Bronchial epithelial cell (primary cell): ENCODE data around the gene SPATA32. TPM values are rescaled to one million over a fixed set of nuclear protein-coding genes. Genes with fewer than 3 reads are reported as not detected.

ENCODE experiments used
- DNase-seq: peaks from one replicate; pipeline ENCODE4 v3.0.0-alpha.2; 2010; ENCODE audit warnings: low read depth
- FAIRE-seq: peaks from 2 replicates; lab custom pipeline; 2011; peaks lifted over from hg19 to GRCh38; lab: Jason Lieb, UNC
- H3K27me3 ChIP-seq: 2 replicates; pipeline ENCODE4 v1.5.1; 2011; ENCODE audit warnings: low read length; ENCODE audit not compliant: control insufficient read depth, insufficient read depth
- H3K36me3 ChIP-seq: 2 replicates; pipeline ENCODE4 v1.5.1; 2011; ENCODE audit warnings: low read length; ENCODE audit not compliant: control insufficient read depth, insufficient read depth
- H3K4me3 ChIP-seq: 2 replicates; pipeline ENCODE4 v1.5.1; 2011; ENCODE audit warnings: mild to moderate bottlenecking, low read depth, low read length, control low read depth
- CTCF ChIP-seq: IDR thresholded peaks from 2 replicates; pipeline ENCODE4 v1.5.1; 2011; ENCODE audit warnings: mild to moderate bottlenecking, moderate library complexity, low read length, control low read depth, inconsistent platforms; ENCODE audit not compliant: insufficient read depth, severe bottlenecking
- total RNA-seq: library from RNA; depleted of rRNA; stranded (reverse); fragments of >200 nt; gene quantifications from 2 replicates; pipeline ENCODE4 v1.2.1, GENCODE V29; 2014

The SPATA32 gene
- total RNA-seq, 1 donor from 2014 or later = under 0.01 TPM

GRCh38 chr17:45227101-45227925, 34.6 kb downstream of the SPATA32 start:
- Histone ChIP-seq H3K4me3 (no peak overlapping the region), H3K27me3 (no peaks in the 10 kb centered on the region), H3K36me3 (no peaks in the 10 kb centered on the region)
- FAIRE-seq = no peak
- TF ChIP-seq CTCF = no peak
- DNase-seq = no peak

GRCh38 chr17:45226576-45226975, 35.3 kb downstream of the SPATA32 start:
- no peaks in the 10 kb centered on the region for H3K36me3 ChIP-seq
- H3K27me3 ChIP-seq = no peaks in the 10 kb centered on the region
- no peak overlapping the region for H3K4me3 ChIP-seq
- TF ChIP-seq CTCF = no peak
- FAIRE-seq = no peak
- no peak for DNase-seq

GRCh38 chr17:45225964-45226530, 35.8 kb downstream of the SPATA32 start:
- FAIRE-seq = no peak
- DNase-seq = peak; percentile 39
- no peaks in the 10 kb centered on the region for H3K27me3 ChIP-seq
- TF ChIP-seq CTCF = no peak
- H3K4me3 ChIP-seq = no peak overlapping the region
- H3K36me3 ChIP-seq = no peaks in the 10 kb centered on the region

GRCh38 chr17:45225051-45225700, 36.7 kb downstream of the SPATA32 start:
- Histone ChIP-seq H3K4me3 (no peak overlapping the region), H3K27me3 (peaks cover 1% of the 10 kb centered on the region), H3K36me3 (no peaks in the 10 kb centered on the region)
- no peak for TF ChIP-seq CTCF
- FAIRE-seq (no peak), DNase-seq (peak; percentile 47)

- FAIRE-seq (no peak), DNase-seq (no peak)
- no peaks in the 10 kb centered on the region for H3K36me3 ChIP-seq
- H3K27me3 ChIP-seq = peaks cover 1% of the 10 kb centered on the region
- no peak for TF ChIP-seq CTCF
- no peak overlapping the region for H3K4me3 ChIP-seq
Measured at GRCh38 chr17:45224671-45225050, 37.2 kb downstream of the SPATA32 start.
